ENCODE results near the gene HABP2. TPM values are rescaled to one million over a fixed set of nuclear protein-coding genes. Genes with fewer than 3 reads are reported as not detected.

HABP2 gene
- total and polyA plus RNA-seq, 8 donors = 0.76 to 11.4 (median 3.8) TPM; not detected in 2

DNA sequence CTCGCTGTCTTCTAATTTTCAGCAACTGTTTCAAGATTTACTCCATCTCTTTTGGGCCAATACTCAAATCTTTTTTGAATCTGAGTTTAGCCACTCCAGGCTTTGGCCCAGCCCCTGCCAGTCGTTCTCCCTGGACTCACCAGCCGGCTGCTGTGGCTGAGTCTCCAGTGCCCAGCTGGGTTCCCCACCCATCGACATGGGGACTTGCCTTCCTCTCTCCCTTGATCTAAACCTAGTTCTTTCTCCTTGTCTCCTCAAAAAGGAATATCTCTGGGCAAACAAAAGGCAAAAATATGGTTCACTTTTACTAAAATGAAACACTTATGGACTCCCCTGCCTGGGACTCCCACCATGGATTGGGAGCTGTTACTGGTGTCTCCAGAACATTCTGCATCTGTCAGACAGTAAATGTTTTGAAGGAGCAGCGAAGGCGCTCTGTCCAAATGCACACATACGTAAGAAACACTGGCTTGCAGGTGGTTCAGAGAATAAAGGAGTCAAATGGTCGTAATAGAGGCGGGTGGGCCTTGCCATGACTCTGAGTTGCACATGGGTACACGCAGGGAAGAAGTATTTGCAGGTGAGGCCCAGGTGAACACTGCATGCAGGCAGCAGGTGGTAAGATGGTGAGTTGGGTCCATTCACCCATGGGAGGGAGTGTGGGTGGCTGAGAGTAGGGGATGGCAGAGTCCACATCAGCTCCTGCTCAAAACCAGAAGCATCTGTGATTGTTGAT is 35.5 kb upstream of the HABP2 start:
- WGBS, 5 donors = 84 to 93% (median 86%) methylated on average over 9 to 10 of the region's 10 CpGs
- Histone ChIP-seq H3K4me1 (peaks cover 0 to 9% (median 4%) of the 10 kb centered on the region in 4 donors), H3K27me3 (no peaks in the 10 kb centered on the region), H3K4me3 (no peak overlapping the region), H3K36me3 (no peaks in the 10 kb centered on the region), H3K9me3 (peaks cover 0 to under 1% (median 0%) of the 10 kb centered on the region in 4 donors), H3K27ac (no peak overlapping the region)
- intact Hi-C loops (cut with DNase I; ENCODE audit: low total_unique reads) = no loop called here
- TF ChIP-seq, protein P1, sequence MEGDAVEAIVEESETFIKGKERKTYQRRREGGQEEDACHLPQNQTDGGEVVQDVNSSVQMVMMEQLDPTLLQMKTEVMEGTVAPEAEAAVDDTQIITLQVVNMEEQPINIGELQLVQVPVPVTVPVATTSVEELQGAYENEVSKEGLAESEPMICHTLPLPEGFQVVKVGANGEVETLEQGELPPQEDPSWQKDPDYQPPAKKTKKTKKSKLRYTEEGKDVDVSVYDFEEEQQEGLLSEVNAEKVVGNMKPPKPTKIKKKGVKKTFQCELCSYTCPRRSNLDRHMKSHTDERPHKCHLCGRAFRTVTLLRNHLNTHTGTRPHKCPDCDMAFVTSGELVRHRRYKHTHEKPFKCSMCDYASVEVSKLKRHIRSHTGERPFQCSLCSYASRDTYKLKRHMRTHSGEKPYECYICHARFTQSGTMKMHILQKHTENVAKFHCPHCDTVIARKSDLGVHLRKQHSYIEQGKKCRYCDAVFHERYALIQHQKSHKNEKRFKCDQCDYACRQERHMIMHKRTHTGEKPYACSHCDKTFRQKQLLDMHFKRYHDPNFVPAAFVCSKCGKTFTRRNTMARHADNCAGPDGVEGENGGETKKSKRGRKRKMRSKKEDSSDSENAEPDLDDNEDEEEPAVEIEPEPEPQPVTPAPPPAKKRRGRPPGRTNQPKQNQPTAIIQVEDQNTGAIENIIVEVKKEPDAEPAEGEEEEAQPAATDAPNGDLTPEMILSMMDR (IDR thresholded peaks at IDR 0.05) = no peak
- TF ChIP-seq POLR2A (IDR thresholded peaks at IDR 0.05) (no peak), EP300 (IDR thresholded peaks at IDR 0.05) (no peak), POLR2AphosphoS5 (IDR thresholded peaks at IDR 0.05) (no peak)
- DNase-seq = no peak

DNA sequence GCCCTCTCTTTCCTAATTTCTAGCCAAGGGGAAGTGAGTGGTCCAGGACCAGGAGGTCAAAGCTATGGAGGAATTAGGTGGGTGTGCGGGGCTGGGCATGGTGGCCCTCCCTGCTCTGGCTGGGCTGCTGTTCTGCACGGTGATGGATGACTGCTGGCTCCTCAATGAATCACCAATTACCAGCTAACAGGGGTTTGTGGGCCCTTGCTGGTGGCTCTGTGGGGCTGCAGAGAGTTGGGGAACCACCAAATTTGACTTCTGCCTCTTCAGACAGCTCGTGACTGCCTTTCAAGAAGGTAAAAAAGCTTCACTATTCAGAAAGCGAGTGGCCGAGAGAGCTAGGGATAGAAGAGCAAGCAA is 35.0 kb upstream of the HABP2 start:
- Histone ChIP-seq H3K9me3 (no peaks in the 10 kb centered on the region), H3K4me3 (no peak overlapping the region), H3K36me3 (no peaks in the 10 kb centered on the region), H3K27ac (no peak overlapping the region), H3K4me1 (peaks cover 0 to 9% (median 4%) of the 10 kb centered on the region in 4 donors), H3K27me3 (no peaks in the 10 kb centered on the region)
- intact Hi-C loops (cut with DNase I; ENCODE audit: low total_unique reads) = no loop called here
- TF ChIP-seq POLR2A (IDR thresholded peaks at IDR 0.05) = no peak
- no peak for DNase-seq
- 66 to 75% (median 71%) methylated on average over 5 of the region's 5 CpGs for WGBS, 5 donors

GRCh38 chr10:113518415-113518814 is 34.4 kb upstream of the HABP2 start:
- WGBS, 5 donors = 54 to 80% (median 76%) methylated on average over 3 of the region's 3 CpGs
- DNase-seq = no peak
- H3K27me3 ChIP-seq = no peaks in the 10 kb centered on the region

GRCh38 chr10:113518816-113519591 is 33.8 kb upstream of the HABP2 start:
- no peak for DNase-seq
- Histone ChIP-seq H3K9me3 (no peaks in the 10 kb centered on the region), H3K27ac (no peak overlapping the region), H3K4me1 (peaks cover 0 to 9% (median 4%) of the 10 kb centered on the region in 4 donors), H3K36me3 (no peaks in the 10 kb centered on the region), H3K27me3 (peaks cover 0 to under 1% (median 0%) of the 10 kb centered on the region in 3 donors), H3K4me3 (no peak overlapping the region)
- no peak for TF ChIP-seq POLR2AphosphoS5 (IDR thresholded peaks at IDR 0.05)
- TF ChIP-seq EP300 (IDR thresholded peaks at IDR 0.05) = no peak
- no peak for TF ChIP-seq POLR2A (IDR thresholded peaks at IDR 0.05)
- TF ChIP-seq, protein P1 (IDR thresholded peaks at IDR 0.05) = no peak
- 67 to 81% (median 75%) methylated on average over 10 of the region's 10 CpGs for WGBS, 5 donors
- intact Hi-C loops (cut with DNase I; ENCODE audit: low total_unique reads) = no loop called here

More at GRCh38 chr10:113518415-113518814, 34.4 kb upstream of the HABP2 start:
- H3K9me3 ChIP-seq = no peaks in the 10 kb centered on the region
- no peak overlapping the region for H3K4me3 ChIP-seq
- intact Hi-C loops (cut with DNase I; ENCODE audit: low total_unique reads) = no loop called here
- no peak overlapping the region for H3K27ac ChIP-seq
- peaks cover 0 to 9% (median 4%) of the 10 kb centered on the region in 4 donors for H3K4me1 ChIP-seq
- no peaks in the 10 kb centered on the region for H3K36me3 ChIP-seq
- TF ChIP-seq POLR2A (IDR thresholded peaks at IDR 0.05) (no peak), EP300 (IDR thresholded peaks at IDR 0.05) (no peak)
- TF ChIP-seq, protein P1 (IDR thresholded peaks at IDR 0.05) = no peak

All from stomach (tissue), 9 donors.